Middle frontal gyrus (tissue), 1 donor: ENCODE measurements around the gene RFPL3.
"Not testable (repeated sequence)": the region's sequence is repeated elsewhere in the genome, so short reads cannot be mapped to it uniquely, and the experiment has no call there.

ENCODE experiments used
- DNase-seq: peaks from one replicate; pipeline ENCODE4 v3.0.0-alpha.2; 2015; ENCODE audit warnings: low spot score; ENCODE audit errors: extremely low spot score

Gene RFPL3

GRCh38 chr22:32329202-32329645 is 28.4 kb upstream of the RFPL3 start:
- no peak for DNase-seq

DNA sequence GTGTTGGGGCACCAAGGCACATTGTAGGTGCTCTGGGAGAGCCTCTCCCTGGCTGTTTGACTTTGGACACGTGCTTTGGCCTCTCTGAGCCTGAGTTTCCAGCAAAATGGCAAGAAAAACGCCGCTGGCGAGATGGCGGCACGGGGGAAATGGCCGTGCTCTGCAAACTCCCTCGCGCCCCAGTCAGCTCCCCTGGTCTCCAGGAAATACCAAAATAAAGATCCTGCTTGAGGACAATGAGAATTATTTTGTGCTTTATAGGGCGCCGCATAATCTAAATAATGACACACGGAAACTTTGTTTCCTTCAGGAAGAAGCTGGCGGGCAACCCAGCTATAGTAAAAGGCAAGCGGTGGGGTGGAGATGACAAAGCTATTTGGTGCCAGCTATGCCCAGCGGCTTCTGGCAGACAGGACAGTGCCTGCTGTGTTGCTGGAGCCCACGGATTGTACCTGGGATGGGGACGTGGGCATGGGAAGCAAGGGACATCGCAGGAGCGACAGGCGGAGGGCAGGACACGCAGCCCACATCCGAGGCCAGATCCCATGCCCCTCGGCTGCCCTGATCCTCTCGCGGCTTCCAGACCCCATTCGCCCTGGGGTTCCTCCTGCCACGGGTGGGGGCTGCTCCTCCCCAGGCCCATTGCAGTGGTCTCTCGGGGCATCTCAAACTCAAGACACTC is 26.3 kb upstream of the RFPL3 start:
- no peak for DNase-seq

DNA sequence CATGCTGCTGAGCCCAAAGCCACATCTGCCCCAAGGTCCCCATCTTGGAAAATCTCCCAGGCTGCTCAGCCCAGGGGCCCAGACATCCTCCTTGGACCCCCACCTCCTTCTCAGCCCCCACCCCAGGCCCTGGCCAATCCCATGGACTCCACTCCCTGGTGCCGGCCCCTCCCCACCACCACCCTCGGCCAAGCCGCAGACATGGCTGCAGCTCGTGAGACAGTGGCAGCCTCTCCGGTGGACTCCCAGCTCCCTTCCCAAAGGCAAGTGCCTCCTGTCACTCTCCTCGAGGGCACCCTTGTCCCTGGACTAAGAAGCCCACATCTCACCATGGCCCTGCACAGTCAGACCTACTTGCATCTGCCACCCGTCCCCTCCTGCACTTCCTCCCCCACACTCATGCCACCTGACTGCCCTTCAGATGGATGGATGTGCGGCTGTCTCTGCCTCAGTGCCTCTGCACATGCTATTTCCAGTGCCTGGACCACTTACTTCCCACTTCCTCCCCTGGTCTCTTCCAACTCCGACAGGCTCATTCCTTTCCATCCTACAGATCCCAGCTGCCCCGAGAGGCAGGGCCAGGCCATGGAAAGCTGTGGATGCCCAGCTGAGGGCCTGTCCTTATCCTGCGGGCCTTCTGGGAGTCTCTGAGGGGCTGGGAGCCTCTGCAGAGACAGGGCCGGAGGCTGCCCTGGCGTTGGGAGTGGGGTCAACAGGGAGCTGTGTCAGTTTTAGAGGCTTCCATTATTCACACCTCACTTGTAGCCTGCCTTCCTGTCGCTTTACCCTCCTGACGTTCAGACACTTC is 25.5 kb upstream of the RFPL3 start:
- DNase-seq = no peak

- no peak for DNase-seq
These were observed 24.4 kb upstream of the RFPL3 start for GRCh38 chr22:32333141-32333768.

DNA sequence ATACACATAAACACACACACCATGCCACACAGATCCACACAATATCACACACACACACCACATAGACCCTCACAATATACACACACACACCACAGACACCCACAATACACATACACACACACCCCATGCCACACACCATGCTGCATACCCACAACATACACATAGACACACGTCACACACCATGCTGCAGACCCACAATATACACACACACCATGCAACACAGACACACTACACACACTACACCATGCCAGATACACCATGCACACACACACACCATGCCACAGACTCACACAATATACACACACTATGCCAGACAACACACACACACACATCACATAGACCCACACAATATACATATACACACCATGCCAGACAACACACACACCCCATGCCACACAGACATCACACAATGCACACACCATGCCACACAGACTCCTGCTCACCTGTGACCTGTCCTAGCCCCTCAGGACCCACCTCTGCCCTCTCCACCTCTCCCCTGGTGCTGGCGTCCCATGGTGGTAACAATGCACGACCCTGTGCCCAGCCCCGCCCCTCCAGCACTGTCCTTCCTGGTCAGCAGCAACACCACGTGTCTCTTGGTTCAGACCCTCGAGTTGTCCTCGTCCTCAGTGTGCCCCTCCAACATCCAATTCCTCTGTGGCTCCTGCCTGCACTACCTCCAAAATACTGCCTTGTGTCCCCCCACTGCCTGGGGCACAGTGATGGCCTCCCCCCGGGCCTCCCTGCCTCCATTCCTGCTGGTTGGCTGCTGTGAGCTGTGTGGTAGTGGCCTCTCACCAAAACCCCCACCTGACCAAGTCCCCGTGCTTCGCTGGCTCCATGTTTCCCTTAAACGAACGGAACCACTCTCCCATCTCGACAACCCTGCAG is 23.7 kb upstream of the RFPL3 start:
- no peak for DNase-seq

DNA sequence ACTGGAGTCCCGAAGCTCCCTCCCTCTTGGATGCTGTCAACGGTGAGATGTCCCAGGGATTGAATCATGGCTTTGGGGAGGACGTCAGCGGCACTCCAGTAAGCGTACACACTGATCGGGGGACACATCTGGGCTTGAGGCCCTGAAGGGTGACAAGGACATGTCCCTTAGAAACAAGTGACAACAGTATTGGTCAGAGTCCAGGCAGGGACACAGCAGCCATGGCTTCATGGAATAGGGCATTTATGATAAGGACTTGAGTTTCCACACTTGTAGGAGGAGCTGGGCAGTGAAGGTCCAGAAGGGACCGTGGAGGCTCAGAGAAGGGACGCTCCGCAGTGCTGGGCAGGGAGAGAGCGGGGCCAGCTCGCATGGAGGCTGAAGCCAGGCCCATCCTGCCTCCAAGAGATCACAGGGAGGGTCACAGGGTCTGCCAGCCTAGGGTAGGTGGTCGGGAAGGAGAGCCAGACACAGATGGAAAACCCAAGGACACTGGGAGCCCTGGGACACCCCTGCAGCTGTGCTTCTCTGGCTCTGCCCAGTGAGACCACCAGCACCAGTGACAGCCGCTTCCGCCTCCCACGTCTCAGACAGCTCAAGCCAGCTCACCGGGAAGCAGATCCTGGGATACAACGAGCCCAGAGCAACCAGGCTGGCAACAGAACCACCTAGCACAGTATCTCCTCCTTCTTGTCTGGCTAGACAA is 22.9 kb upstream of the RFPL3 start:
- no peak for DNase-seq

DNA sequence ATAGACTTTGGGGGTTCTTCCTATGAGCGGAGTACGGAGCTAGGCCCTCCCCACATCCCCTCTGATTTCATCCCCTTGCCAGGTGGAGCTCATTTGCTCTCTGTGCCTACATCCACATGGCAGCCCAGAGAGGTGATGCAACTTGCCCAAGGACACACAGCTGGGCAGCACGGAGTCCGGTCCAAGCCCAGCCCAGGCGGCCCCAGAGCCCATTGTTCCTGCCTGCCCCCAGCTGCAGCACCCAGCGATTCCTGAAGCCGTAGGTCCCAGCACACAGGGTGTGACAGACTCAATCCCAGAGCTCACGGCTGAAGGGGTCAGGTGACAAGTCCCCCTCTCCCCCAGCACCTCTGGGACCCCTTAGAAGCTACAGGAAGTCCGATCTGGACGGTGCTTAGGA is 22.2 kb upstream of the RFPL3 start:
- DNase-seq = no peak

DNA sequence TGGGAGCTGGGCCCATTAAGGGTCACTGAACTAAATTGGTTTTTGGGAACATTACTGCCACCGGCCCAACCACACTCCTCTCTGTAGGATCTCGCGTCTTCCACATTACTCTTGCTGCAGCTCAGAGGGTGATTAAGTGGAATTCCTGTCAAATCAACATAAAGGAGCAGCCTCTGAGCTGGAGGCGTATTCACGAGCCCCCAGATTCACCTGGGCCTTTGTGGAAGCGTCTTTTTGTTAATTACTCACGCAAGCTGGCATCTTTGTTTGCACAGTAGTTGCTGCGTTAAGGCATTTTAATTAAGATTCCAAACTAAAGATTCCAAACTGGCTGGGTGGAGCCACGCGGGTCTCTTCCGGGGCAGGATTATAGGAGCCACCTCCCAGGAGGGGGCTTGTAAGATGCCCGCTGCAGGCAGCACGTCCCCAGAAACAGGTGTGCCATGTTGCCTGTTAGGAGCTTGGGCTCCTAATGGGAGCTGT is 21.5 kb upstream of the RFPL3 start:
- no peak for DNase-seq

- DNase-seq = no peak
These were observed 20.8 kb upstream of the RFPL3 start for GRCh38 chr22:32336771-32337424.

- DNase-seq = not testable (repeated sequence)
These were observed 20.2 kb upstream of the RFPL3 start for GRCh38 chr22:32337425-32337824.

DNA sequence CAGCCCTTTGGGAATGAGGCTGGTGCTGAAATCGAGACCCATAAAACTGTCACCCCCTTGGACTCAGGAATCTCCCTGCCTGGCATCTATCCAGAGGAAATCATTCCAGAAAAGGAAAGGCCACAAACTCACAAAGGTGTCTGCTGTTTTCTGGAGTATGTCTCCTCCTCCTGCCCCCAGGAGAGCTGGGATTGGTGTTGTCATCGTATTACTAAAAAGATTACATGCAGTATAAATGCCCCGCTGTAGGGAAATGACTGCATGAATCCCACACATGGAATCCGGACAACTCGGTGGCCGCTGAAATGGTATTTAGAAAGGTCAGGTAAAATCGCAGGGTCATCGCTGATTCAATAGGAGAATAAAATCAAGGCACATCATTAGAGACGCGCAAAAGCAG is 18.9 kb upstream of the RFPL3 start:
- no peak for DNase-seq

GRCh38 chr22:32339190-32340012 is 18.3 kb upstream of the RFPL3 start:
- DNase-seq = no peak

DNA sequence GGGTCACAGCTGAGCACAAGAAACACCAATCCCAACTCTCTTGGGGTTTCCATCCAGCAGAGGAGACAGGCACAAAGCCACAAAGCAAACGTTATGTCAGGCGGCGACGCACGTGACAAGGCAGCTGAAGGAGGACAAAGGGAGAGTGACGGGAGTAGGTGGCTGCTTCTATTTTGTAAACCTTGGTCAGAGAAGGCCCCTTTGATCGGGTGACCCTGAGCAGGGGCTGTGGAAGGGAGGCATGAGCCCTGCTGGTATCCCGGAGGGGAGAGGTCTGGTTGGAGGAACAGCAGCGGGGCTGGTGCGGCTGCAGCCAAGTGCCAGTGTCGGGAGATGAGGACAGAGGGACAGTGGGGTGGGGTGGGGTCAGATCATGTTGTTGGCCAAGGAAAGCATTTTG is 17.3 kb upstream of the RFPL3 start:
- DNase-seq = no peak

DNA sequence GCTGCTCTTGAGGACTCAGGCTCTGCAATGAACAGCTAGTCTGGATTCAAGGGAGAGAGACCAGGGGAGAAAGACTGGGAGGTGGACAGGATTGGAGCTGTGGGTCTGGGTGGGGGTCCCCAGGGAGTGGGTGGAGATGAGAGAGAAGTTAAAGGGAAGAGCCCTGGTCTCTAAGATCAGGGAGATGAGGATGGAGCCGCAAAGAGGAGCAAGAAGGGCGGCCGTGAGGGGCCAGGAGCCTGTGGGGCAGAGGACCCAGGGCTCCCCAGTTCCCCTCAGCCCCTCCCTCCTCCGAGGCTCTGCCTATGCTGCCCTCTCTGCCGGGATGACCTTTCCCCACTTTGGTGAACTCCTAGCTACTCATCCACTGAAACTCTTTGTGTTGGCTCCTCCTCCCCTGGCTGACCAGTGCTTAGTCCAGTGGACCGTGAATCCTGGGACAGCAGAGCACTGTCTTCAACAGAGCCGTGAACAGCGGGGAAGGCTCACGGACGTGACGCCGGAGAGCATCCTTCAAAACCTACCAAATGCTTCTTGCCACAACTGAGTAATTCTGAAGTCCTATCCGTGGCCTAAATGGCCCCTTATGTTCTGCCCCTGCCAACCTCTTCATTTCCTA is 16.4 kb upstream of the RFPL3 start:
- DNase-seq = no peak

DNA sequence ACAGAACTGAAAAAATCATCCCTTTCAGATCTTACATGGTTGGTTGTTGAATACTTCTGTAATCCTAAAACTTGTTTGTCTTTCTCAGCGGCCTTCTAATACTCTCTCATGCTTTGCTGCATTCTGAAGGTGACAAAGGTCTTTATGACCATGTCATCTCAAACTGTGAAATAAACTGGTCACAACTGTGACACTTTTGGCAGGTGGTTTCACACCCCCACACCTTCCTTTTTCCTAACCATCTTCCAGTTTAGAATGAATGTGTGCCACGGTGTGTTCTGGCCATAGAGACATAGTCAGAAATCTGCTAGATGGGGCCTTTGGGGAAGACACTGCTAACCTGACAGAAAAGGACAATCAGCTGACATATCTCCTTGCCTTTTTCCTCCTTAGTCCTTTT is 14.7 kb upstream of the RFPL3 start:
- no peak for DNase-seq

- DNase-seq = no peak
These were observed 13.7 kb upstream of the RFPL3 start for GRCh38 chr22:32343941-32344340.

DNA sequence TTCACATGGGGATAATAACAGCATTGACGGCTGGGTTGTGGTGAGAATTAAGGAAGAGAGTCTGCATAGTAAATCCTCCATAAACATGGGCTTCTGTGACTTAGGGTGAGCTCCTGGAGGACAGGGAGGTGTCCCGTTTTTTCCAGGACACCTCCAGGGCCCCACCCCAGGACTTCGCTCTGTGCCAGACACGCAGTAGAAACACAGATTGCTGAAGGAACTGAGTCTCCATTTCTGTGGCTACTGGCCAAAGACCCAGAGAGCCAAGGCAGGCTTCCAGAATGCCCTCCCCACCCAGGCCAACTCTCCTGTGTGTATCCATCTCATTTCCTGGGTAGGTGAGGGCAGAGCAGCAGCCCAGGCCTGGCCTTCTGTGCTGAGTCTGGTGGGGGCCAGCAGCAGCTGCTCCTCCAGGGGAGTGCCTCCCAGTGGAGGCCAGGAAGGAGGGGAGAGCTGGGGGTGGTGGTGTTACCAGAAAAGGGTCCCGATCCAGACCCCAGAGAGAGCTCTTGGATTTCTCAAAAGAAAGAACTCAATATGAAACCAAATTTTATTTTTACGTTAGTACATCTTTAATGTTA is 9.5 kb upstream of the RFPL3 start:
- DNase-seq = no peak

GRCh38 chr22:32351875-32352274 is 5.8 kb upstream of the RFPL3 start:
- DNase-seq = not testable (repeated sequence)
